Activated CD4-positive, alpha-beta T cell treated with anti-CD3 and anti-CD28 coated beads for 4 hours (primary cell): ENCODE results near the gene ELF1.
A peak's percentile ranks its signal among the peaks of the same experiment; 100 is the strongest.

Experiments
- DNase-seq, 2 donors: peaks; one replicate each; pipeline ENCODE4 v3.0.0-alpha.2; 2020

ELF1 gene

GRCh38 chr13:41005704-41006103, 13.4 kb downstream of the ELF1 start:
- no peak for DNase-seq

GRCh38 chr13:41004875-41005693, 14.0 kb downstream of the ELF1 start:
- no peak for DNase-seq

- DNase-seq, result no peak
These were observed 16.5 kb downstream of the ELF1 start for GRCh38 chr13:41002606-41003005.

GRCh38 chr13:41001695-41002094, 17.4 kb downstream of the ELF1 start:
- no peak for DNase-seq

DNA sequence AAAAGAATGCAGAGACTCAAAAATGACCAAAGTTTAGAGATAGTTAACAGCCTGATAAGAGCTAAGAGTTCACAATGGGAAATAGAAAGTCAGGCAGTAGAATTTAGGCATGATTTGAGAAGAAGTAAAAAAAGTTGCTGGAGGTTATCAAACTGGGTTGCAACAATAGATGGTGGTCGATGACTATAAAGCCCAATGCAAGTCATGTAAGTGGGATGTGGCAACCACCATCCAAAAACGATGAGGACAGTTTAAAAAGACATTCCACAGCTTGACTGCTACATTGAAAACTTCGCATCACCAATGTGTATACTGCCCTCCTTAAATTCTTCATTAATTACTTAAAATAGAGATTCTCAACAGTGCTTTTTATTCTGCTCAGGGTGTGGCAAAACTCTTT, 19.7 kb downstream of the ELF1 start:
- DNase-seq, result no peak

DNA sequence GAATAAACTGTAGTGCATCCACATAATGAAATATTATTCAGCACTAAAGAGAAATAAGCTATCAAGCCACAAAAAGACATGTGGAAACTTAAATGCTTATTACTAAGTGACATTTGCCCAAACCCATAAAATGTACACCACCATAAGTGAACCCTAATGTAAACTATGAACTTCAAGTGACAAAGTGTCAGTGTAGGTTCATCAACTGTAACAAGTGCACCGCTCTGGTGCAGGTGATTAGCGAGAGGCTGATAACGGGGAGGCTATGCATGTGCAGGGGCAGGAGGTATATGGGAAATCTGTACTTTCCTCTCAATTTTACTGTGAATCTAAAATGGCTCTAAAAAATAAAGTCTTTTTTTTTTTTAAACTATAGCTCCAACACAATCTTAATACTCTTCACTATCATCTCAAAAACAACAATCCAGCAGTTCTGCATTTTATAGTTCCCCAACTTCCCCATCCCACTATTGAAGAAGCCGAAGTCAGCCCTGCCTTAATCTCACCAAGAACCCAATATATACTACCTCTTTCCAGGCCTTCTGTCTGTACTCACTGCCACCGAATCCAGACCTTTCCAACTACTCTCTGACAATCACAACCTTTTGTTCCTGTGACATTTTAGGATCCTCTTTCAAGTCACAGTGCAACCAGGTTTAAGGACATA, 22.6 kb downstream of the ELF1 start:
- no peak for DNase-seq

DNA sequence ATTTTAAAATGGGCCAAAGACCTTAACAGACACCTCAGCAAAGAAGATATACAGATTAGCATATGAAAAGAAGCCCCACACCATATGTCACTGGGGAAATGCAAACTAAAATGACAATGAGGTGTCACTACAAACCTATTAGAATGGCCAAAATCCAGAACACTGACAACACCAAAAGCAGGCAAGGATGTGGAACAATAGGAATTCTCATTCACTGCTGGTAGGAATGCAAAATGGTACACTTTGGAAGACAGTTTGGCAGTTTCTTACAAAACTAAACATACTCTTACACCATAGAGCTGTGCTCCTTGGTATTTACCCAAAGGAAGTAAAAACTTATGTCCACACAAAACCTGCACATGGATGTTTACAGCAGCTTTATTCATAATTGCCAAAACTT, 23.1 kb downstream of the ELF1 start:
- DNase-seq, result no peak

DNA sequence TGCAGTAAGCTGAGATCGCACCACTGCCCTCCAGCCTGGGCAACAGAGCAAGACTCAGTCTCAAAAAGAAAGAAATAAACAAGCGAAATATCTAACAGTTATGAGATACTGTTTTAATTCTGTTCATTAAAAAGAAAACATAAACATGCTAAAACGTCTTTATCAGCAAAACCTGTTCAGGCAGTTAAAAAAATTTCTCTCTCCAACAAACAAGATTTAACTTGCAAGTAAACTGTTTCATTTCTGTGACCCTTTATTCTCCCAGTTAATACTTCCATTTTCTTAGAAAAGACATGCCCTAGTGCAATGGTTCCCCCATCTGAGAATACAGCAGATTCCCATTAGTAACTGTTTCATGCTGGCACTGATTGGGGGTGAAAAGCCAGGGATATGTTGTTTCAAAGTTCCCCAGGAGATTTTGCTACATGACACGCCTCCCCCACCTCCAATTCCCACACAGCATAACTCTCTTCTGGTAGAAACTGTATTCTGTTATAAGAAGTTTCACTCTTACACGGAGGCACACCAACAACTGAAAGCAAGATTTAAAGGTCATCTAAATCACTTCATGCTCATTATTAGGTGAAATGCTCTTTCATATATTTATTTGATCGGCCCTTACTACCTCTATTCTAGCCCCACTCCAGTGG, 24.4 kb downstream of the ELF1 start:
- DNase-seq, result no peak

DNA sequence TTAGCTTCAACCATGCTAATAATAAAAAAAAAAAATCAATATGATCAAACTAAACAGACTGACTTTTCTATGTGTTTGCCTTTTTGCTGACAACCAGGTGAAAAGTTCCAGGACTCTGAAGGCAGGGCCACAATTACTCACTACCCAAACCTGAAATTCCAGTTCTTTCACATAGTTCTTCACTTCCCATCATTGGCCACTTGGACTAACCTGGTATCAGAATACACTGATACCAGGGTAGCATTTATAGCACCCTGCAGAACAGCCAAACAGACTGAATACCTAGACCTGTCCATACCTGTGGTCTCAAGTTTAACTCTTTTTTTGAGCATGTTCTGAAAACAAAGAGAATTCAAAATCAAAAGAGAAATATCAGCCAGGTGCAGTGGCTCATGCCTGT, 25.1 kb downstream of the ELF1 start:
- no peak for DNase-seq

DNA sequence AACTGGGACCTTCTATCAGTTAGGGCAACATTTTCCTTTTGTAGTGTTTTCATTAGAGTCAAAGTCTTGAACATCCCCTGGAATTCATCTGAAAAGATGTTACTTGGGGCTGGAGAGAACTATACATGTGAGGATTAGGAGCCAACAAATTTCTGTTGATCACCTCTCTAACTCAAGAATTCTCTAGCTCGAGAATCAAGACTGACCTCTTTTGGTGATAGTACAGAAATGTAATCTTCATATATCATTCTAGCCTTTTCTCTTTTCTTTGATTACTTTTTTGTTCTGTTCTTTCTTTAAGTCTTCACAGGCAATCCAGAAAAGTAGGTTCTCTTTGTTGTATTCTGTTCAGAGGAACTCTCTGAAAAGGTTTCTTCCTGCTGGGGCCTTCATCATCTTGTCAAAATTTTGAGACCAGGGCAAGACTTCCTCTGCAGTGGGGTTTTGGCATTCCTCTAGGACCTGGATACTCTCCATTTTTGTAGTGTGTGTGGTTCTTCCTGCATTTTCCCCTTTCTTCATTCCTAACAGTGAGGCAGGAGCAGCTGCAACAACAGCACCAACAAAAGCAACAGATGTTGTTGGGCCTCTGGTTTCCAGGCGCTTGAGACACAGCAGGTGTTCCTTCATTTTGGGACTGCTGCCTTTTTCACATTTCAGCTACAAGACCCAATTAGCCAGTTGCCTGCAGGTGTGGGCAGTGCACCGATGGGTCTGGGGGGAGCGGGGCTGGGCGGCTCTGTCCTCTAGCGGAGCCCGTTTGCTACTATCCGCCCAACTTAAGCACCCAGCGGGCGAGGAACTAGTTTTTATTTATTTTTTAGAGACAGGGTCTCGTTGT, 26.2 kb downstream of the ELF1 start:
- no peak for DNase-seq

DNA sequence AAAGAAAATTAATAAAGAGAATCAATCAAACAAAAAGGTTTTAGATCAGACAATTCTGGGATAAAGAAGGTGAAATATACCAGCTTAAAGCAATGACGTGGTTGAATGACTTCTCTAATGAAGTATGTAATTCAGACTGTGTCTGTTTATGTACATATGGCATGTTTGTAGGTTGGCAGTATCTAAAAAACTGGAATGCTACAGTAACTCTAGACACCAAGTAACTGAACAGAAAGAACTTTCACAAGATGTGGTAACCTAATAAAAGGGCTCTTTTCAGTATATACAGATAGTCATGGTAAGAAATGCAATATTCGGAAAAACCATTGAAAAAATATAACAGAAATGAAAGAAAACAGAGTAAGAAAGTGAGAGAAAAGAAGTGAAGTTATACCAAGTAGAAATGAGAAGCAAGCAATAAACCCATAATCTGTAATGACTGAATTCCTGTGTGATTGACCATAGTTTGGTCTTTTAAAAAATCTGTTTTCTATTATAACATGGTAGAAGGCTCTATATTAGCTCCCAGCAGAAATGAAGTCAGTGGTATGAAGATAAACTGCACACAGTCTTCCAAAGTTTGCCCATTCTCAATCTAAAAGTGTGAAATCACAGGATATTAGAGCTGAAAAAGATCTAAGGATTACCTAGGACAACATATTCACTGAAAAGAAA, 31.4 kb downstream of the ELF1 start:
- no peak for DNase-seq

- no peak for DNase-seq
These were observed 32.8 kb downstream of the ELF1 start for GRCh38 chr13:40986101-40986856.

DNA sequence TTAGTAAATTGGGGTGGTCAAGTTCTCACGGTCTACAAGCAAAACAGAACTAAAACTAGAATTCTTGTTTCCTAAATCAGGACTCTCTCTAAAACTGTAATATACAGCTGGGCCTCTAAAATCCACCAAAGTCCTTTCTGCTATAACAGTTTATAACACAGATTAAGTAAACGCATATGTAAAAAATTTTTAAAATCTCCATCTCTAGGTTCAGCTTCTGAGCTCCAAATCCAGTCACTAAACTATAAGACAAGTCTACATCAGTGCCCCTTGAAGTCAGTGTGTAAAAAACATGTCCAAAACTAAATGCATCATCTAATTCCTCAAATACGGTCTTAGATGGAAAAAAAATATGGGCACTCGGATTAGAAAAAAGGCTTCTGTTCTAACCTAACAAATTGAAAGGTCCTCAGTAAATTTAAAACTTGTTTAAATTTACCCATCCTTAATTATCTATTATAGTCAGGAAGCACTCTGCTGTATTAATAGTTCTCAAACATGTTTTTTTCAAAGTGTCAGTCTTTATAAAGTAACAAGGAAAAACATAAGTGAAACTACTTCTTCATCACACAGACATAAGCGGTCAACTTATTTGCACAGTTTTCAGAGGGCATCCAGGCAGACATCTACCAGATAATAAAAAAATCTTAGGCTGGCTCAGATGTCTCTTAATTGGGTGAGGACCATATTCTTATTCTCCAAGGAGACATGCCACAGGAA, 33.6 kb downstream of the ELF1 start:
- no peak for DNase-seq

DNA sequence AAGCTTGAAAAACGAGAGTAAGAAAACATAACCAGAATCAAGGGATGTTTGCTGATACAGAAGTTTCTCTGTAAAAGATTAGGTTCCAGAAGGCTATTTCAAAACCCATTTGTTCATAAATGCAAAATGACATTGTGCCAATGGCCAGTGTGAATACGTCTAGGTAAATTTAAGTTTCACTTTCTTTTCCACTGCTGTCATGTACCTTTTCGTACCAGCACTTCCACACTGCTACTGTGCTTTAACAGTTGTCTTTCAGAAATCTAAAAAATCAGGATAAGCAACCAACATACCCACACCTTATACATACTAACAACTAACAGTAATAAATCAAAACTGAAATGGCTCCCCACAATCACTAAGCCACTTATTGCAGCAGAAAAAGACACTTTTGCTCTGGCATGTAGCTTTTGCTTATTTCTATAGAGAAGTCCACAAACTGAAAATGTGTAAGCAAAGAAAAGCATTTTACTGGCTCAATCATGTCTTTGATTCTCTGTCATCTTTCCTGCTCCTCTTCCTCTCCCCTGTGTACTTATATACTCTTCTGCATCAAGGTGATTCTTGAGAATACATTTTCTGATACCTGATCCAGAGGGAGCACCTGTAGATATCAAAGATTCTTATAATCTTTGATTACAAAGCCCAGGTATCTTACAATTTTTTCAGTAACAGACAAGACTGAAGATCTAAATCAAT, 34.3 kb downstream of the ELF1 start:
- DNase-seq, result no peak

- no peak for DNase-seq
These were observed 35.1 kb downstream of the ELF1 start for GRCh38 chr13:40983725-40984667.

DNA sequence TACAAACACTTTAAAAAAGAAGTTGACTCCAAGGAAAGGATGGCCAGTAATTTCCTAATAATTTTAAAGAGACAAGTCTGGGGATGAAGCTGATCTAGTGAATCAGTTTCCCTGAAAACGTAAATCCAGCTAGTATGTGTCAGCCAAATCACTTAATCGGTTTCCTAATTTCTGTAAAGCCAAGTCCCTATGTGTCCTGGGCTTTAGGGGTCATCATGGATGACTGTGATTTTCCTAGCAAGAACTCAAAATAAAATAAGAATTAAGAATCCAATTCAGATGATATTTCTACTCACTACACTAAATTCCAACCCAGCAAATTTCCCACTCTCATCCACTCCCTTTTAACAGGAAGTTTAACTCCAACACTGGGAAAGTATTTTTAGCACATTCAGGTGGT, 35.9 kb downstream of the ELF1 start:
- no peak for DNase-seq

DNA sequence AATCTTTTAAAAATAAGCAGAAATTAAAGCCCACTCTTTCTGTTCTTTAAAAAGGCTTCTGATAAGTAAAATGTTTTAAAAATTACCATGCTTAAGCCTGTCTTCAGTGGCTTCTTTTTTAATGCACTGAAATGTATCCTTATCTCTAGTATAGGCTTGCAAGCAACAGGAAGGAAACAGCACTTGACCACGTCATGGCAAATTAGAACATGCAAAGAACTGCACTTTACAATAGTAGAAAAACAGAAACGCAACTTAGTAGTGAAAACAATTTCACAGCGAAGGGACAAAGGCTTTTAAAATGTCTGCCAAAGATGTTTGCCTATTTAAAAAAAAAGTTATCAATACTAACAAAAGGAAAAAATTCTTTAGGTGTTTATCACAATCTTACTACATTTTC, 36.3 kb downstream of the ELF1 start:
- DNase-seq, result peak; percentile 48 to 55

DNA sequence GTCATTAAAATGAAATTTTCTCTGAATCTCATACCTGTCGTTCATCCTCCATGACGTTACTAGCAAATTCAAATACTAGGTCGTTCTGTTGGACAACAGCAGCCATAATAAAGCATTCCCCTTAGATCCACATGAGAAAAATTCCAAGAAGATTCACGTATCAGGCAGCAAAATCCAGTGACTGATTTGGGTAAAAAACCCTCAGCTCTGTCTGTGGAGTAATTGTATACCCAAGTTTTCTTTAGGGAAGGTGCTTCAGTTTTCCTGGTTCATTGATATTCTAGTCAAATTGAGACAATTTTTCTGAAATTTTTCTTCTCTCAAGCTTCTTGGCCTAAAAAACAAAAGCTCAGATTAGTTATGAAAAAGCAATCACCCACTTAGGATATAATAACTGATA, 37.2 kb downstream of the ELF1 start:
- no peak for DNase-seq

DNA sequence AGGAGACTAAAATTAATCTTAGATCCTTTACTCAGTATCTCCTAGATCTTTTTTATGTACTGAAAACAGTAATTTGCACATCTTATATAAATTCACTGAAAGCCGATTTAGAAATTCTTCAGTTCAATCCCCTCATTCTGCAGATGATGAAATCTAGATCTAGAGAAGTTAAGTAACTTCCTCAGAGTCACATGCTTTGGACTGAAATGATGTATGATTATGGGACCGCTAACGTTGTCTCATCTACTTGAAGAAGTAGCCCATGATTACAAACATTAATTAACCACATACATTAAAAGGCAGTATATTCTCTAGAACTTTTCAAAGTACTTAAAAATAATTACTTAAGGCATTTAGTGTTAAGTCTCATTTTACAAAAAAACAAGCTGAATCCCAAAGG, 37.8 kb downstream of the ELF1 start:
- no peak for DNase-seq
